ENCODE results near the gene LENG9.

The LENG9 gene

DNA sequence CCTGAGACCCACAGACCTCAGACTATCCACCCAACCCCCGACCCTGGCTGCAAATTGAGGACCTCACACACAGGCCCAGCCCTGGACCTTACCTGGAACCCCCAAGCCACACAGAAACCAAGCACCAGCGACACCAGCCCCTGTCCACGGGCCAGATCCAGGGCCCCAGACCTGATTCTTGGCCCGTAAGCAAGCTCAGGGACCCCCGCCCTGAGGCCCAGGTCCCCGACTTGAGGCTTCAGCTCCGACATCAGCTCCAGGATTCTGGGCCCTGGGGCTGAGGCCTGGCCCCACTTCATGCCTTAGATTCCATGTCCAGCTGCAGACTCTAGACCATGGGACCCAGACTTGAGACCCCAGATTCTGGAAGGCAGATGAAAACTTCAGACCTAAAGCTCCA lies 42.1 kb downstream of the LENG9 start:
- no peak for DNase-seq (ENCODE audit: low read depth)

DNA sequence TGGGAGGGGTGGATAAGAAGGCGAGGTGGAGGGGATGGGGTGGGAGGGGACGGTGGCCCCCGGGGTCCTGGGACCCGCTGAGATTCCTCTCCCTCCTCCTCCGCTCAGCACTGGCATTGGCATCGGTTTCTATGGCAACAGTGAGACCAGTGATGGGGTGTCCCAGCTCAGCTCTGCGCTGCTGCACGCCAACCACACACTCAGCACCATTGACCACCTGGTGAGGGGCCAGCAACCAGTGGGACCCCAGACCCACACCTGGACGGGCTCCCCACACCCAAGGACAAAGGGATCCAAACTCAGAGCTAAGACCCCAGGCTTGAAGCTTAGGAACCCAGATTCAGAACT lies 42.4 kb downstream of the LENG9 start:
- DNase-seq (ENCODE audit: low read depth), result no peak

DNA sequence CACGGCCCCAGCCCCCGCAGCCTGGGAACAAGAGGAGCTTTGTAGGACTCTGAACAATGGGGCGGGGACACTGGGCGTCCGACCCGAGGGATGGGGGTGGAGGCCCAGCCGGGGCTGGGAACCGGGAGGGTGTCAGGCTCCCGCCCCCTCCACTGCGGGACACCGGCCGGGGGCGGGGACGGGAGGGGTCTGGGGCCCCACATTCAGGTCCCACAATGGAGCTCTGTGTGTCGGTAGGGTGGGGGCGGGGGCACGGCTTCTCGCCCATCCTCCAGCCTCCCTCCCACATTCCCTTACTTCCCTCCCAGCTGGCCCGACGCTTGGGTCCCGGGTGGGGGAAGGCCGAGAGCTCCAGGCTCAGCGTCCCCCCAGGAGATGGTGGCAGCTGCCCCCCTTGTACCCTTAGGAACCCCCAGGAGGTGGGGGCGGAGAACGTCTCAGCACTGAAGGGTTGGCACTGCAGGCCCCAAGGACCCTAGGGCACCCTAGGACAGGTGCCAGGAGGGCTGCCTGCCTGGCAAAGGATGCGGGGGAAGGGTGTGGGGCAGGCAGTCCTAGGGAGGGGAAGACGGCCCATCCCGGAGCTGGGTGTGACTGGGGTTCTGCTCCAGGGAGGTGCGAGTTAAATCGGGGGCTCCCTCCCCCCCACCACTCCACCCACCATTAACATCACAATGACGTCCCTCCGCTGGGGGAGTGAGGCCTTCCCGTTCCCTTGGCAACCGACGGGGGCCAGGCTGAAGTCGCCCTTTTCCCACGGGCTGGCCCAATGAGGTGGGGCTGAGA lies 43.0 kb downstream of the LENG9 start:
- no peak for DNase-seq (ENCODE audit: low read depth)

GRCh38 chr19:54420068-54420382 lies 43.6 kb downstream of the LENG9 start:
- DNase-seq (ENCODE audit: low read depth), result no peak

DNA sequence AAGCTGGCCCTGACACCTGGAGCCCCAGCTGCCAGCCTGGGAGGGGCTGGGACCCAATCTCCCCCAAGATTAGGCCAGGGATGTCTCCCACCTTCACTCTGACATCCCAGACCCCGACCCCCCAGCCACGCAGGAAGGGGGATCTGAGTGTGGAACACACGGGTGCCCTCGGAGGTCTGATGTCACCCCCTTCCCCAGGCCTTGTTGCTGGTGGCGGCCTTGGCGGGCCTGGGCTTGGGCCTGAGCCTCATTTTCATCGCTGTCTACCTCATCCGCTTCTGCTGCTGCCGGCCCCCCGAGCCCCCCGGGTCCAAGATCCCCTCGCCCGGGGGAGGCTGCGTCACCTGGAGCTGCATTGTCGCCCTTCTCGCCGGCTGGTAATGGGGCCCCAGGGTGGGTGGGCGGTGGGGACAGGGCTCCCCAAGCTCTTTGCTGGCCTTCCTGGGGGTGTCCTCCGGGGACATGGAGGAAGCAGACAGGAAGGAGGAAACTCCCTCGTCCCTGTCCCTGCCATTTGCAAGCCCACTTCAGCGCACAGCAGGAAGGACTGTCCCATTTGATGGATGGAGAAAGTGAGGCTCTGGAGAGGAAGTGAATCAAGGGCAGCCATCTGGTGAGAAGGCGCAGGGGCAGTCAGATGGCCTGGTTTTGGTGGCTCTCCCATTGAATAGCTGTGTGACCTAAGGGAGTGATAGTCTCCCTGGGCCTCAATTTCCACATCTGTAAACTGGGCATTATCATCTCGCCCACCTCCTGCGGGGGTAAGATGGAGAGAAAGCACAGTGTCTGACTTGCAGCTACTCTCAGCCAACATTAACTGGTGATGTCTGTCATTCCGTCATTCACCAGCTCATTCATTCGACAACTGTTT lies 44.4 kb downstream of the LENG9 start:
- no peak for DNase-seq (ENCODE audit: low read depth)

DNA sequence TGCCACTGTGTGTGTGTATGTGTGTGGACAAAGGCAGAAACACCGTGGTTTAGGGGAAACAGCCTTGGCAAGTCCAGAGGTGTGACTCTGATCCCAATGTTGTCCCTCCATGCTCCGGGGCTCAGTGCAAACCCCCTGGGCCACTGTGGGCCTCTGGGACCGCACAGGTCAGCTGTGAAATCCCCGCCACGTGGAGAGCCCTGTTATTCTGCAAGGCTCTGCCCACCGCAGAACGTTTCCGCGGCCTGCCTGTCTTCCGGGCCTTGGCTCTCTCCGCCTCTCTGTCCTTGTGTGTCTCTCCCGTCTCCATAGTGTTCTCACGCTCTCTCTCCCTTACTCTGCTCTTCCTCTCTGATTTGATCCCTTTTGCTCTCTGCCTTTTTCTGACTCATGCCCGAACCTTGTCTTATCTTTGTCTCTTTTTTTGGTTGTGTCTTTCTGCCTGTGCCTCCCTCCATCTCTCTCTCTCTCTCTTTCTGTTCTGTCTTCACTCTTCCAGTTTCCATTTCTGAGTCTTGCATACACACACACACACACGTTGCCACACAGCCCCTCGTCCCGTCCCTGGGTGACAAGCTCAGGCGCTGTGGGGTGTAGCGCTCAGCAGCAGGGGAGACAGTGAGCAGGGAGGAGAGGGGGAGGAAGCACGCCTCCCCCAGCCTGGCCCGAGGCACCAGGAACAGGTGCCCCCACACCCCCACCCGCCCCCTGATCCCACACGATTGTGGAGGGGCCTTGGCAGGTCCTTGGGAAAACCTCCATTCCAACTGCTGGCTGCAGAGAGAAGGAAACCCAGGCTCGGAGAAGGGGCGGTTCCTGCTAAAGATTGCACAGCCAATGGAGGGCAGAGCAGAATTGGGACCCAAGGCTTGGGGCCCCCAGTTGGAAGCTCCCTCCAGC lies 45.3 kb downstream of the LENG9 start:
- no peak for DNase-seq (ENCODE audit: low read depth)

DNA sequence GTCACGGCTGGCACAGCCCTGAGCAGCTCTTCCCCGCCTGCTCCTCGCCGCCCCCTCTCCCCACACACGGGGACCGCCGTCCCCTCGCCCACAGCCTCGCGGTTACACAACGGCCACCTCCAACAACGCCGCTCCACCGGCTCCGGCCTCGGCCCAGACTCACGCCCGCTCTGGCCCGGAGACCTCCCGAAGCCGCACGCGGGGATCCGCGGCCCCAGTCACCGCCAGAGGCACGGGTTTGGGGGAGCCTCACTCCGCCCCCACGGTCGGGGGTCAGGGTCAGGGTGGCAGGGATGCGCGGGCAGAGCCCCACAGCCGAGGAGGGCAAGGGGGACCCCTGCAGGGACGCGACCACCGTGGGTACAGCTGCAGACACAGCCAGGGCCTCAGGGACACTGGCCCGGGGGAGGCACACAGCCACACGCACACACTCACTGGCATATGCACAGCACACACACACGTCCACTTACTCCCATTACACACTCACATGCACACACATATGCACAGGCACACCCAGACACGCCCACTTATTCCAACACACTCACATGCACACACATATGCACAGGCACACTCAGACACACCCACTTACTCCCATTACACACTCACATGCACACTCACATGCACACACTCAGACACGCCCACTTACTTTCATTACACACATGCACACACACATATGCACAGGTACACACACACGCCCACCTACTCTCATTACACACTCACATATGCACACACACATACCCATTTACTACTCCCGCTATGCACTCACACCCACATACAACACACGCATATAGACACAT lies 46.7 kb downstream of the LENG9 start:
- DNase-seq (ENCODE audit: low read depth), result no peak

GRCh38 chr19:54415901-54416673 lies 47.5 kb downstream of the LENG9 start:
- no peak for DNase-seq (ENCODE audit: low read depth)

GRCh38 chr19:54415208-54415900 lies 48.2 kb downstream of the LENG9 start, which contains the start of gene TTYH1:
Gene TTYH1 (plus strand): TSS chr19:54415464. CDS start chr19:54415553, 89 bp downstream.
- DNase-seq (ENCODE audit: low read depth), result no peak

- DNase-seq (ENCODE audit: low read depth), result no peak
These were observed 49.4 kb downstream of the LENG9 start for GRCh38 chr19:54414156-54414555.

GRCh38 chr19:54412877-54413276 lies 50.7 kb downstream of the LENG9 start:
- no peak for DNase-seq (ENCODE audit: low read depth)

All from activated T-helper 1 cell treated with Interleukin-2 at 50 U/mL for 16 hours (primary cell).